OCI-LY7 (cell line): ENCODE measurements around the gene STXBP3. TPM values are rescaled to one million over a fixed set of nuclear protein-coding genes. Genes with fewer than 3 reads are reported as not detected.

Source experiments
- BruUV-seq: library from RNA; stranded (reverse); fragments of 400-500 nt; replicated peaks from 2 replicates; lab custom pipeline; 2021; lab: Mats Ljungman, UMichigan
- CTCF ChIA-PET: fragments of 300-600 bp; sonication (Branson Sonifier 250); formaldehyde crosslinking; loops from one replicate; lab custom pipeline; 2022; ENCODE audit warnings: antibody characterized with exemption; ENCODE audit not compliant: unreplicated experiment; lab: Charles Lee
- POLR2A ChIA-PET: fragments of 300-600 bp; sonication (Branson Sonifier 250); formaldehyde crosslinking; loops from one replicate; lab custom pipeline; 2022; ENCODE audit warnings: antibody characterized with exemption; lab: Charles Lee
- DNase-seq: peaks from one replicate; pipeline ENCODE4 v3.0.0-alpha.2; 2015; ENCODE audit warnings: low spot score
- H2AFZ ChIP-seq: fragments of 200-600 bp; sonication (generic), shearing (Covaris generic); 2 replicates; pipeline ENCODE4 v1.6.1; 2014; ENCODE audit warnings: mild to moderate bottlenecking, antibody characterized with exemption, low read length, moderate library complexity
- H3K27ac ChIP-seq: fragments of 200-600 bp; sonication (generic); 2 replicates; pipeline ENCODE4 v1.5.1; 2014; ENCODE audit warnings: mixed run types, low read depth, mild to moderate bottlenecking, moderate library complexity, low read length, inconsistent platforms; ENCODE audit not compliant: poor library complexity, severe bottlenecking
- H3K36me3 ChIP-seq: fragments of 200-600 bp; sonication (generic); 2 replicates; pipeline ENCODE4 v1.6.1; 2014; ENCODE audit warnings: mild to moderate bottlenecking, antibody characterized with exemption, low read length, moderate library complexity, mixed read lengths; ENCODE audit not compliant: insufficient read depth
- H3K4me1 ChIP-seq: fragments of 200-600 bp; sonication (generic); 2 replicates; pipeline ENCODE4 v1.5.1; 2014; ENCODE audit warnings: mild to moderate bottlenecking, low read length; ENCODE audit not compliant: insufficient read depth, poor library complexity, severe bottlenecking
- H3K4me2 ChIP-seq: fragments of 200-600 bp; sonication (generic); 2 replicates; pipeline ENCODE4 v1.6.1; 2014; ENCODE audit warnings: mild to moderate bottlenecking, low read length
- H3K4me3 ChIP-seq: fragments of 200-600 bp; sonication (generic); 2 replicates; pipeline ENCODE4 v1.5.1; 2014; ENCODE audit warnings: mild to moderate bottlenecking, low read depth, low read length; ENCODE audit not compliant: poor library complexity, severe bottlenecking
- H3K79me2 ChIP-seq: fragments of 200-600 bp; sonication (generic); 2 replicates; pipeline ENCODE4 v1.6.1; 2016; ENCODE audit warnings: low read depth, mild to moderate bottlenecking, low read length, moderate library complexity, mixed read lengths; ENCODE audit not compliant: insufficient read depth
- H3K9me2 ChIP-seq: fragments of 200-600 bp; sonication (generic); 2 replicates; pipeline ENCODE4 v1.6.1; 2016; ENCODE audit warnings: mild to moderate bottlenecking, low read length, mixed read lengths; ENCODE audit not compliant: insufficient read depth
- H3K9me3 ChIP-seq: fragments of 200-600 bp; sonication (generic); 2 replicates; pipeline ENCODE4 v1.6.1; 2014; ENCODE audit warnings: mild to moderate bottlenecking, mixed run types, low read length, mixed read lengths
- H4K20me1 ChIP-seq: fragments of 200-600 bp; sonication (generic); 2 replicates; pipeline ENCODE4 v1.6.1; 2014; ENCODE audit warnings: mild to moderate bottlenecking, antibody characterized with exemption, low read length, moderate library complexity, mixed read lengths; ENCODE audit not compliant: insufficient read depth
- CTCF ChIP-seq: fragments of 200-600 bp; sonication (generic); conservative IDR thresholded peaks from 2 replicates; pipeline ENCODE4 v1.5.1; 2014; ENCODE audit warnings: mild to moderate bottlenecking, antibody characterized with exemption, low read length, moderate library complexity, mixed read lengths
- EZH2phosphoT487 ChIP-seq: fragments of 200-600 bp; sonication (generic); IDR thresholded peaks from 2 replicates; pipeline ENCODE4 v1.6.1; 2018; ENCODE audit warnings: low read depth, borderline replicate concordance, mild to moderate bottlenecking, mixed run types, antibody characterized with exemption, low read length, moderate library complexity, mixed read lengths
- intact Hi-C: fragments of 100-400 bp; cut with micrococcal nuclease; formaldehyde crosslinking; loops from one replicate; pipeline ENCODE4 v1.10.0; 2022; ENCODE audit not compliant: unreplicated experiment
- total RNA-seq, 2 experiments: library from RNA; depleted of rRNA in 1 of 2; stranded (reverse); fragments of >200 nt in 1 of 2; shearing (Covaris generic) in 1 of 2; gene quantifications; 2 replicates each; pipeline ENCODE4 v1.2.3, GENCODE V29; 2014 to 2022

The STXBP3 gene
- total RNA-seq, 2 experiments from 2014 or later, result 27.7 to 38.2 TPM

DNA sequence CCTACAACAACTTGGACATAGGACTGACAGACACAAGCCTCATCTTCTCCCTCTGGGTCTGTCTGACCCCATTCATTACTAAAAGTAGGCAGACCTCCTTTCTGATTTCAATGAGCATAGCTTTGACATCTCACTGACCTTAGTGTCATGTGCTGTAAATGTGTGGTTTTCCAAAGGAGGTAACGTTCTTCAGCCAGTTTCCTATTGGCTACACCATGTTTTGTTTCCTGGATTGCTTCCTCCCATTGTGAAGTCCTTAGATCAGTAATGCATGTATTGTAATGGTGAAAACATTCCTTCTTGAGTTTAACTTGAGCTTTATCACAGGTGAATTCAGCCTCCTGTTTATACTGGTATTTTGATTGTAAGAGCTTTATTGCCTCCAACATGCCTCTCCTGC lies 20.6 kb downstream of the STXBP3 start:
- H3K9me3 ChIP-seq, result no peaks in the 10 kb centered on the region
- peaks cover 45% of the 10 kb centered on the region for H3K36me3 ChIP-seq

DNA sequence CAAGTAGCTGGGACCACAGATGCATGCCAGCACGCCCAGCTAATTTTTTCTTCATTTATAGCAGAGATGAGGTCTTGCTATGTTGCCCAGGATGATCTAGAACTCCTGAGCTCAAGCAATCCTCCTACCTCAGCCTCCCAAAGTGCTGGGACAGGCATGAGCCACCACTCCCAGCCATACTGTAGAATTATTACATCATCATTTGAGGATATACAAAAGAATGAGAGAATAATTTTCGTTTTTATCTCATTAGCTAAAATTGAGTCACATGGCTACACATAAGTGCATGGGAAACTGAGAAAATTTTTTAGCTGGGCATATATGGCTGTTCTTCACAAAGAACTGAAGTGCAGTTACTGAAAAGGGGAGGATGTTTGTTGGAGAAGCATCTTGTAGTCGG lies 21.2 kb downstream of the STXBP3 start:
- Histone ChIP-seq H3K36me3 (peaks cover 44% of the 10 kb centered on the region), H3K27ac (no peak overlapping the region), H3K9me3 (no peaks in the 10 kb centered on the region), H2AFZ (no peak overlapping the region), H3K4me1 (no peaks in the 10 kb centered on the region), H3K4me3 (no peak overlapping the region), H4K20me1 (no peaks in the 10 kb centered on the region), H3K79me2 (no peaks in the 10 kb centered on the region), H3K4me2 (no peak overlapping the region), H3K9me2 (no peaks in the 10 kb centered on the region)
- no TSS peak for BruUV-seq
- intact Hi-C loops, result no loop called here
- ChIA-PET CTCF (interaction anchor here (0.6 kb wide), 1 partner anchor 149 kb away, joined by 3 read pairs; no protein-coding TSS in a partner anchor), POLR2A (interaction anchor here (0.5 to 1.5 kb wide), 3 partner anchors 11 to 163 kb away, joined by 3 to 4 read pairs (median 3); no protein-coding TSS in a partner anchor)
- no peak for DNase-seq
- TF ChIP-seq EZH2phosphoT487 (no peak), CTCF (no peak)

More for the DNA sequence above, 20.6 kb downstream of the STXBP3 start:
- DNase-seq, result no peak
- no peak overlapping the region for H3K4me2 ChIP-seq
- POLR2A ChIA-PET, result interaction anchor here (0.5 to 1.5 kb wide), 4 partner anchors 11 to 163 kb away, joined by 3 to 4 read pairs (median 3); no protein-coding TSS in a partner anchor
- CTCF ChIA-PET, result interaction anchor here (0.6 kb wide), 1 partner anchor 148 kb away, joined by 3 read pairs; no protein-coding TSS in a partner anchor
- no peaks in the 10 kb centered on the region for H3K79me2 ChIP-seq
- H3K27ac ChIP-seq, result no peak overlapping the region
- TF ChIP-seq CTCF (no peak), EZH2phosphoT487 (no peak)
- H4K20me1 ChIP-seq, result no peaks in the 10 kb centered on the region
- H2AFZ ChIP-seq, result no peak overlapping the region
- no TSS peak for BruUV-seq
- intact Hi-C loops, result no loop called here
- no peaks in the 10 kb centered on the region for H3K9me2 ChIP-seq
- no peak overlapping the region for H3K4me3 ChIP-seq
- H3K4me1 ChIP-seq, result no peaks in the 10 kb centered on the region

DNA sequence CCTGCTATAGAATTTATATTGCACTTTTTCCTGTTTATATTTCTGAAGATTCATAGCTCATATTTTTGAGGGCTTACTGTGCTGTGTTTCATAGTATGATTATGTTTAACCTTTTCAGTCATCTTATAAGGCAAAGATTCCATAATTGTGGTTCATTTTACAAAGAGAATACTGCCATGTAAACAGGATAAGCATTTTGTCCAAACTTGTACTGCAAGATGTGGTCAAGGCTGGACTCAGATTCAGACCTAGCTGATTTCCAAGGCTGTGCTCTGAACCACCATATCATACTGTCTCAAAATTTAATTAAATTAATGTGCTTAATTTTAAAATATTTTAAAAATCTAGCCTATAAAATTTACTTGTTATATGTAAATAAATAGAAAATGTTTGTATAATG lies 31.4 kb downstream of the STXBP3 start:
- Histone ChIP-seq H3K79me2 (no peaks in the 10 kb centered on the region), H2AFZ (no peak overlapping the region), H3K27ac (no peak overlapping the region), H3K4me3 (no peak overlapping the region), H4K20me1 (no peaks in the 10 kb centered on the region), H3K9me3 (no peaks in the 10 kb centered on the region), H3K9me2 (no peaks in the 10 kb centered on the region), H3K36me3 (peaks cover 82% of the 10 kb centered on the region), H3K4me2 (no peak overlapping the region), H3K4me1 (no peaks in the 10 kb centered on the region)
- no peak for DNase-seq
- ChIA-PET POLR2A (interaction anchor here (0.5 to 2.3 kb wide), 3 partner anchors 10 to 28 kb away, joined by 4 to 7 read pairs (median 4); no protein-coding TSS in a partner anchor), CTCF (no interaction called here)
- intact Hi-C loops, result no loop called here
- TF ChIP-seq EZH2phosphoT487, result no peak
- no peak for TF ChIP-seq CTCF
- no TSS peak for BruUV-seq
